Right cardiac atrium (tissue), 5 donors: Measurements from ENCODE around the gene KIF14. TPM values are rescaled to one million over a fixed set of nuclear protein-coding genes. Genes with fewer than 3 reads are reported as not detected.
"Not testable (repeated sequence)": the region's sequence is repeated elsewhere in the genome, so short reads cannot be mapped to it uniquely, and the experiment has no call there.

Experiments used
- ATAC-seq, 2 donors: fragments of 200-7000 bp; cut with Tn5 transposase; one replicate each; pipeline versions ENCODE4 v1.8.0 to v1.9.1; 2020; ENCODE audit warnings: moderate library complexity in 2 of 2, mild to moderate bottlenecking in 1 of 2
- DNase-seq, 3 donors: peaks; one replicate each; pipeline ENCODE4 v3.0.0-alpha.2; 2020
- H3K27ac ChIP-seq: one replicate; pipeline ENCODE4 v1.5.1; 2013; ENCODE audit warnings: mild to moderate bottlenecking, low read length, control low read depth, moderate library complexity
- H3K27me3 ChIP-seq: one replicate; pipeline ENCODE4 v1.6.1; 2013; ENCODE audit not compliant: control insufficient read depth, insufficient read depth
- H3K4me1 ChIP-seq: one replicate; pipeline ENCODE4 v1.6.1; 2013; ENCODE audit warnings: low read length; ENCODE audit not compliant: control insufficient read depth, insufficient read depth
- H3K4me3 ChIP-seq: one replicate; pipeline ENCODE4 v1.5.1; 2013; ENCODE audit warnings: low read length, control low read depth
- H3K9me3 ChIP-seq: one replicate; pipeline ENCODE4 v1.6.1; 2013; ENCODE audit warnings: low read length; ENCODE audit not compliant: control insufficient read depth
- WGBS: extraction: QIAGEN DNeasy Blood & Tissue Kit; methylation state at CpG from one replicate; pipeline ENCODE4 v1.1.7; 2013; 5-methylcytosine and 5-hydroxymethylcytosine counted together
- intact Hi-C, 4 donors: fragments of 100-400 bp; cut with DNase I; formaldehyde crosslinking; loops; one replicate each; pipeline versions ENCODE4 v1.11.0 to v1.14.0; 2022 to 2023
- polyA plus RNA-seq: library from polyadenylated mRNA; stranded (reverse); fragments of 200-250 nt; gene quantifications from one replicate; pipeline ENCODE4 v1.2.3, GENCODE V29; 2013
- total RNA-seq, 4 donors: library from RNA; stranded (reverse); fragmentation: NEBNext Ultra II Directional; extraction: Animal tissue kit (Norgen Biotek cat#: 25700); gene quantifications; one replicate each; pipeline ENCODE4 v1.2.1, GENCODE V29; 2021
- donor health status: healthy with polysubstance abuse.
- donor health status: DM: no; HTN: yes; CAD: no.
- donor health status: DM: no; HTN: no; CAD: no.
- donor health status: DM: no; HTN: yes; CAD: no; lungs with severe emphysema.
- donor health status: DM: yes; HTN: yes; CAD: no.

KIF14 gene
- total and polyA plus RNA-seq, 5 donors = 0.02 to 0.37 (median 0.17) TPM

DNA sequence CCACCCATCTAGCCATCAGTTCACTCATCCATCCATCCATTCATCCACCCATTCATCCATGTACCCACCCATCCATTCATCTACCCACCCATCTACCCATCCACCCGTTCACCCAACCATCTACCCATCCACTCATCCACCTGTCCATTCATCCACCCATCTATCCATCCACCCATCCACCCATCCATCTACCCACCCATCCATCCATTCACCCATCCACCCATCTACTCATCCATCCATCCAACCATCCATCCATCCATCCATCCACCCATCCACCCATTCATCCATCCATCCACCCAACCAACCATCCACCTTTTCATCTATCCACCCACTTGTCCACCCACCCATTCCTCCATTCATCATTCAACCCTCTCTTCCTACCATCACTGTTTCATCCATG, 80.3 kb downstream of the KIF14 start:
- intact Hi-C loops = no loop called here
- H3K4me1 ChIP-seq = no peaks in the 10 kb centered on the region
- WGBS = 78% methylated on average over 1 of the region's 1 CpG
- no peak overlapping the region for H3K27ac ChIP-seq
- H3K4me3 ChIP-seq = no peak overlapping the region
- DNase-seq (no peak), ATAC-seq (no peak)
- no peaks in the 10 kb centered on the region for H3K27me3 ChIP-seq
- H3K9me3 ChIP-seq = no peaks in the 10 kb centered on the region

DNA sequence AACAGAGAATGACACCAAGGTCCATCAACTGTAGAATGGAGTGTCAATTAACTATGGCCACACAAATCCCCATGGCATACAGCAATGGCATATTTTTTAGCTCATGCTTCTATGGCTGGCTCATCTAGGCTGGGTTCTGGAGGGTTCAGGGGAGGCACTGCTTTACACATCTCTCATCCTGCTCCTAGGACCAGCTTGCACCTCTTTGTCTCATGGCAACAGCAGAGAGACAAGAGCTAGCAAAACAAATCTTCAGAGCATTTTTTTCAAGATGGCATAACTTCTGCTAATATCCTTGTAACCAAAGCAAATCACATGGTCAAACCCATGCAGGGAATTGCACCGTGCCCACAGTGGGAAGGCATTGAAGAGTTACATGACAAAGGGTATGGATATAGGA, 82.4 kb downstream of the KIF14 start:
- intact Hi-C loops = no loop called here

DNA sequence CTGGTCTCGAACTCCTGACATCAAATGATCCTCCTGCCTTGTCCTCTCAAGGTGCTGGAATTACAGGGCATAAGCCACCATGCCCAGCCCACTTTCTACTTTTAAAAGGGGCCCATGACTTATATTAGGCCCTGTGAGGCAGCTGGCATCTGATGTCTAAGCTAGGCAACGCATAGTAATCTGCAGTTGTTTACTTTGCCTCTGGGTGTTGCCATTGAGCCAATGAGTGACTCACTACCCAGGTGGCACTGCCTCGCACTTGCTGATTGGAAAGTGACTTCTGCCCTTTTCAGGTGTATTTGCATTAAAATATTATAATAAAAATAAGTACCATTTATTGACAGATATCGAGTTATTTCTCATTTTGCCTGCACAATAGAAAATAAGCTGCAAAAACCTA, 84.9 kb downstream of the KIF14 start:
- intact Hi-C loops = no loop called here
- 79% methylated on average over 4 of the region's 4 CpGs for WGBS
- H3K4me3 ChIP-seq = no peak overlapping the region
- no peak for DNase-seq
- no peaks in the 10 kb centered on the region for H3K4me1 ChIP-seq
- no peak for ATAC-seq
- no peak overlapping the region for H3K27ac ChIP-seq
- no peaks in the 10 kb centered on the region for H3K27me3 ChIP-seq
- H3K9me3 ChIP-seq = no peaks in the 10 kb centered on the region

More for the DNA sequence above, 82.4 kb downstream of the KIF14 start:
- H3K4me3 ChIP-seq = no peak overlapping the region
- H3K27me3 ChIP-seq = no peaks in the 10 kb centered on the region
- DNase-seq (no peak), ATAC-seq (no peak)
- H3K27ac ChIP-seq = no peak overlapping the region
- H3K9me3 ChIP-seq = no peaks in the 10 kb centered on the region
- WGBS = 72% methylated on average over 1 of the region's 1 CpG
- H3K4me1 ChIP-seq = no peaks in the 10 kb centered on the region

DNA sequence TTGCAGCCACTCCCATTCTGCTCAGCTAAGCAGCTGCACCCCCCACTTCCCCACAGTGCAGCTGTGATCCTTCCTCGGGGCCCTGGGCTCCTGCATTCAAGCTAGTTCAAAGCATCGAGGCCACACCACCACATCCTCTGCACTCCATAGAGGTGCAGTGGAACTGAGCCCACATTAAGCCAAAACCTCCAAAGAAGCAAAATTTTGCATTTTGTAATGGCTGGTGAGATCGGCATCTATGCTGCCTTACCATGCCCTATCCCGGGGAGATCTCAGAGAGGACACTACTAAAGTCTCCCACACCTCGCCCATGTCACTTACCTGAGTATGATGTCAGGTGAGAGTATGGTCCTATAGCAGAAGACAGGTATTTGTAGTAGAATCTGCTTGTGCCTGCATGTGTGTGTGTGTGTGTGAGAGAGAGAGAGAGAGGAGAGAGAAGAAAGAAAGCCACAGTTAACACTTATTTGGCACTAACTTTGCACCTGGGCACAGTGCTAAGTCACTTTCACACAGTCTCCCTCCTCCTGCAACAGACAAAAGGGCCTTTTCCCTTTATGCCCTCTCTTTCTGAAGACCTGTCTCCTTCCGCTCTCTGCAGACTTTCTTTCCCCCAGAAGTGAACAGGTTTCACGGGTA, 89.8 kb downstream of the KIF14 start:
- DNase-seq (no peak), ATAC-seq (no peak)
- intact Hi-C loops = no loop called here
- H3K27me3 ChIP-seq = no peaks in the 10 kb centered on the region
- 65% methylated on average over 7 of the region's 7 CpGs for WGBS
- H3K9me3 ChIP-seq = no peaks in the 10 kb centered on the region
- H3K27ac ChIP-seq = no peak overlapping the region
- no peaks in the 10 kb centered on the region for H3K4me1 ChIP-seq
- H3K4me3 ChIP-seq = no peak overlapping the region

DNA sequence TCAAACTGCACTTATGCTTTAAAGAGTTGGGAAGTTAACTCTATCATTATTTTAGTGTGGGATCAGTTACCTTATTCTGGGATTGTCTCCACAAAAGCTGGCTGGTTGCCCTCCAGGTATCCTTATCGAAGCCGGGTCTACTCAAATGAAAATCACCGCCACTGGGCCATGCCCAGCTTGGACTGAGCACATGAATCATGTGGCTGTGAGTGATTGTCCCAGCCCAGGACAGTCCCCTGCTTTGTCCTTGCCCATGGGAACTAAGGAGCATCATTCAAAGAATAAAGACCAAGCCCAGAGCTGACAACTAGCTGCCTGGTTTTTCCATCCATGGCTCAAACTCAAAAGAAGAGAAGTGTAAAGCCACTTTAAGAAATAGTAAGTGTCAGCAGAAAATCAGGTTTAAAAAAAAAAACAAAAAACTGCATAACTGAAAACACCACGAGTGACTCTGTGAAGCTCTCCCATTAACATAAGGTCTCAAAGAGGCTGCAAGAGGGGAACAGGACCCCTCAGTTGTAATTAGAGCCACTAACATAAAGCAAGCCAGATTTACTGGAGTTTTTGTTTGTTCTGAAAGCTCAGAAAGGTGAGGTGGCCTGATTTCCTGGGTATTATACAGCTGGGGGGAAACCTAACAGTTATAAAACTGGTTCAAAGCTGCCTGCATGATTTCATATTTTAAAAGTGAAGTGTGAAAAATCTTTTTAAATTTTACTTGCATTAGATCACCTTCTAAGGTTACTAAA, 91.5 kb downstream of the KIF14 start:
- no peak overlapping the region for H3K4me3 ChIP-seq
- DNase-seq (no peak), ATAC-seq (no peak)
- WGBS = 71% methylated on average over 4 of the region's 4 CpGs
- intact Hi-C loops = no loop called here
- no peaks in the 10 kb centered on the region for H3K27me3 ChIP-seq
- no peaks in the 10 kb centered on the region for H3K4me1 ChIP-seq
- H3K9me3 ChIP-seq = no peaks in the 10 kb centered on the region
- H3K27ac ChIP-seq = no peak overlapping the region

DNA sequence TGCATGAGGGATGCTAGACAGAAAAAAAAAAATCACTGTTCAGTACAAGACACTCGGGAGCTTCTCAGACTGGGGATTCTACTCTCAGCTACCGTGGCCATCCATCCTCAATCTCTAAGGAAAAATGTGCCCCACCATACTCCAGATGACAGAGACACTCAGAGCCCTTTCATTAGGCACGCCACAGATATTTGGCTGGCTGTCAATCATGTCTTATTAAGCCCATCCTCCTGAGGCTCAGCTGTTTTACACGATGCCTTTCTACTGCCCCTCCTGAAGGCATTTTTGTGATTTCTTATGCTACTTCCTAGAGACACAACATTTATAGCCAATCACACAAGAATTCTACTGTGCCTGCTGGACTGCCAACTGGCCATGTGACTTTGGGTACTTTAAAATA, 92.9 kb downstream of the KIF14 start:
- H3K4me1 ChIP-seq = no peaks in the 10 kb centered on the region
- no peaks in the 10 kb centered on the region for H3K27me3 ChIP-seq
- WGBS = 82% methylated on average over 4 of the region's 4 CpGs
- ATAC-seq (no peak), DNase-seq (no peak)
- no peak overlapping the region for H3K4me3 ChIP-seq
- no peak overlapping the region for H3K27ac ChIP-seq
- intact Hi-C loops = no loop called here
- H3K9me3 ChIP-seq = no peaks in the 10 kb centered on the region

DNA sequence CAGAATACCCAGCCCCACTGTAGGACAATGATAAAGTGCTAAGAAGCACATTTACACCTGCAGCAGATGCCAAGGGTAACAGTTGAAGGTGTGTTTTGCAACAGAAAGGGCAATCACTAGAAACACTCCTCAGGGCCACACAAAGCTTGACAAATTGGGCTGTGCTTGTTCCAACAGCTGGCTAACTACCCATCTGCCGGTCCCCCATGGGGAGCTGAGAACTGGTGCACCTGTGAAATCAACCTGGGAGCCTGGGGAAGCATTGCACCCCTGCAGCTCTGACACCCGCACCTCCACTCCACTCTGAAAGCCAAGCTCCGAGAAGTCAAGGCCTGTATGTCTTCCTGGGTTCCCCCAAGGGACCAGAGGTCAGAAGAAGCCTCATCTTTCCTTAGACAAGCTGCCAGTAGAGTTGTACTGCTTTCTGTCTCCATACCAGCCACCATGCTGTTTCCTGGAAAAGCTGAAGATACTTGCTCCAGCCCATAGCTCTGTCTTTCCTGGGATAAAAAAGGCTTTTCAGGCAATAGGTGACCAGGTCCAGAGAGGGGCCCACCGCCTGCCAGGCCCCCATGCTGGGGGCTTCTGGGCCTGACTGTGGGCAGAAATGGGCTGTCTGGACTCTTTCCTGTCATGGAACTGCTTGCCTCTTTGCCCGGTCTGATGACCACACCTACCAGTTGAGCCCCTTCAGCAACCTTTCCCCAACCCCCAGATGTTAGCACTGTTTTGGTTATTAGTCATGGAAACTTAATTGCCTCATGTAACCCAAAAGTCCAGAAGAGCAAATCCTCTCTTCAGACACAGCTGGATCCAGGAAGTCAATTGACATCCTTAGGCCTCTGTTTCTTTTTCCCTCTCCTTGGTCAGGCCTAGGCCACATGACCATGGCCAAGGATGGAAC, 93.6 kb downstream of the KIF14 start:
- no peak for DNase-seq
- Histone ChIP-seq H3K27ac (no peak overlapping the region), H3K27me3 (no peaks in the 10 kb centered on the region), H3K4me1 (no peaks in the 10 kb centered on the region), H3K9me3 (no peaks in the 10 kb centered on the region), H3K4me3 (no peak overlapping the region)
- WGBS = 91% methylated on average over 5 of the region's 5 CpGs
- no peak for ATAC-seq
- intact Hi-C loops = no loop called here

DNA sequence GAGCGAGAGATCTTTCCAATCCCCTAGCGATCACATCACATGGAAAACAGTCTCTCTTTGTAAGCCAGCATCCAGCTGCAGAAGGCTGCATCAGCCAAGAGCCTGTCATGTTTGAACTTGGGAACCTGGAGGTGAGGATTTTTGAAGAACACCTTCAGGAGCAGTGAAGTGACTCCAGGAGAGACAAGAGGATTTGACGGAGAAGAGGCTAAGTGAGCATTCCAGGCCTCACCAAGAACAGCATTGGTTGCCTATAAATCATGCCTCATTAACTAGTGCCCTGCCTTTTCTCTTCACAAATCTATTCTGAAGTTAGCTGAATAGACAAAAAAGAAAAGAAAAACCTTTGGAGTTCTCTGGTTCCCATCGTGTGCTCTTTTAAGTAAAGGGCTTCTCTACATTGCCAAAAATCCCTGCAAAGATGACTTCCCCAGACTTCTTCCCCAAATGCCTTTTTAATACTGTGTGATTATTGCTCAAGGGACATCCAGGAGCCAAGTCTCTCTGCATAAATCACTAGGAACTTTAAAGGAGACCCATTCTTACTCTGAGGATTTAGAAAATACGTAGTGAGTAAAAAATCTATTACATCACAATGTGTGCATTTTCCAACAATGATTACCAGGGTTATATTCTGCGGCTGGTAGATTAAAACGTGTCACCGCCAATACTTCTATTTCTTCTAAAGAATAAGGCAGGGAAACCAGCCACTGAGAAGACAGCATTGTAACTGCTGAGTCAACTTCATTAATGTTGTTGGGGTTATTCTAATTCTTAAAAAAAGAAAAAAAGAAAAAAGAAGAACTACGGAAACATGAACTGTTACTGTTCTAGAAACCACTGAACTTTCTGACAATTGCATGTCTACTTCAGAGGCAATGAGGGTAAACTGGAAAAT, 95.2 kb downstream of the KIF14 start:
- ATAC-seq = peak; percentile 55 to 73
- H3K27ac ChIP-seq = peak overlapping the region; percentile 16
- H3K4me3 ChIP-seq = no peak overlapping the region
- WGBS = 50% methylated on average over 9 of the region's 9 CpGs
- no peak for DNase-seq
- no peaks in the 10 kb centered on the region for H3K27me3 ChIP-seq
- intact Hi-C loops = no loop called here
- H3K9me3 ChIP-seq = no peaks in the 10 kb centered on the region
- H3K4me1 ChIP-seq = no peaks in the 10 kb centered on the region

DNA sequence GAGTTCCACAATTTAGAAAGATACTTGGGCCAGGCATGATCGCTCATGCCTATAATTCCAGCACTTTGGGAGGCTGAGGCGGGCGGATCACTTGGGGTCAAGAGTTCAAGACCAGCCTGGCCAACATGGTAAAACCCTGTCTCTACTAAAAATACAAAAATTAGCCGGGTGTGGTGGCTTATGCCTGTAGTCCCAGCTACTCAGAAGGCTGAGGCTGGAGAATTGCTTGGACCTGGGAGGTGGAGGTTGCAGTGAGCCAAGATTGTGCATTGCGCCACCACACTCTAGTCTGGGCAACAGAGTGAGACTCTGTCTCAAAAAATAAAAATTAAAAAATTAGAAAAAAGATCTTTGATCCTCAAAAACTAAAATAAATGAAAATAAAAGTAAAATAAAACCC, 96.0 kb downstream of the KIF14 start:
- DNase-seq = peak in 1 of 3 donors; percentile 39
- 81% methylated on average over 5 of the region's 5 CpGs for WGBS
- H3K4me1 ChIP-seq, H3K9me3 ChIP-seq, ATAC-seq, H3K4me3 ChIP-seq, H3K27me3 ChIP-seq, intact Hi-C loops, H3K27ac ChIP-seq: not testable (repeated sequence)

DNA sequence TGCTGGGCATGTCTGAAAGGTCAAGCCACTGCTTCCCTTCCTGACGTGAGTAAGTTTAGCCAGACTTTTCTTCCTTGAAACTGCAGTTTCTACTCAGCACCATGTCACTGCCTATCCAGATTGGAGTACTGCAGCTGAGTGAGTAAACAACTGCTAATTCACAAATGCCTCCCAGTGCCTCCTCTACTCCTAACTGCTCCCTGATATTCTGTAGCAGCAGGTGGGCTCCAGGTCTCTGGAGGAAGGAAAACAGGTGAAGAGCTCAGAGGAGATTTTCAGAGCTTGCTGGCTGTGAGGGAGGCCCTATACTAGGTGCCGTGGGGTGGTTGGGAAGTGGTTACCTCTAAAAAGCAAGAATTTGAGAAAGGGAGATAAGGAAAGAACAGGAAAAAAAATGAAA, 96.5 kb downstream of the KIF14 start:
- Histone ChIP-seq H3K4me3 (no peak overlapping the region), H3K27ac (no peak overlapping the region), H3K4me1 (no peaks in the 10 kb centered on the region), H3K27me3 (no peaks in the 10 kb centered on the region), H3K9me3 (no peaks in the 10 kb centered on the region)
- WGBS = 82% methylated on average over 2 of the region's 2 CpGs
- ATAC-seq (no peak), DNase-seq (no peak)
- intact Hi-C loops = no loop called here
